D721Med (cell line): ENCODE results near the gene NRXN3.

ENCODE experiments used
- DNase-seq: peaks from one replicate; pipeline ENCODE4 v3.0.0; 2011; ENCODE audit warnings: low spot score; ENCODE audit not compliant: insufficient read length
- FAIRE-seq: peaks from 2 replicates; lab custom pipeline; 2011; peaks lifted over from hg19 to GRCh38; lab: Jason Lieb, UNC
- TF ChIP-seq, protein P1 (sequence below): IDR thresholded peaks from 2 replicates; pipeline ENCODE4 v1.5.1; 2012; ENCODE audit warnings: mild to moderate bottlenecking, control low read depth; ENCODE audit not compliant: insufficient read depth; ENCODE audit errors: missing control alignments

Gene NRXN3

DNA sequence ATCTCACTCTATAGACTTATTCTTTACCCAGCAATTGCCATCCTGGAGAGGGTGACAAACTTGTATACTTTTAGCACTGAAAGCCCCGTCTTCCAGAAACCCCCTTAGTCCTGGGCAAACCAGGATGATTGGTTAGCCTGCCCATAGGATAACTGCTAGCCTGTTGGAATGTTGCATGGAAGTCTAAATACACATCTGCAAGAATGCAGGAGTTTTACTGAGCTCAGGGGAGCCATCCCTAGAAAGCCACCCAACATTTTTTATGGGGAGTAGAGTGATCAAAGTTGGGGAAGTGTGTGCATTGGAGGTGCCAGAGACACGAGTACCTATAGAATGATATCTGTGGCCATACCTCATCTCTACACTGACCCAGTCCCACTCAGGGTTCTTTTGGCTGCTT is 155.7 kb downstream of the NRXN3 start:
- DNase-seq: no peak
- FAIRE-seq: no peak
- TF ChIP-seq, protein P1, sequence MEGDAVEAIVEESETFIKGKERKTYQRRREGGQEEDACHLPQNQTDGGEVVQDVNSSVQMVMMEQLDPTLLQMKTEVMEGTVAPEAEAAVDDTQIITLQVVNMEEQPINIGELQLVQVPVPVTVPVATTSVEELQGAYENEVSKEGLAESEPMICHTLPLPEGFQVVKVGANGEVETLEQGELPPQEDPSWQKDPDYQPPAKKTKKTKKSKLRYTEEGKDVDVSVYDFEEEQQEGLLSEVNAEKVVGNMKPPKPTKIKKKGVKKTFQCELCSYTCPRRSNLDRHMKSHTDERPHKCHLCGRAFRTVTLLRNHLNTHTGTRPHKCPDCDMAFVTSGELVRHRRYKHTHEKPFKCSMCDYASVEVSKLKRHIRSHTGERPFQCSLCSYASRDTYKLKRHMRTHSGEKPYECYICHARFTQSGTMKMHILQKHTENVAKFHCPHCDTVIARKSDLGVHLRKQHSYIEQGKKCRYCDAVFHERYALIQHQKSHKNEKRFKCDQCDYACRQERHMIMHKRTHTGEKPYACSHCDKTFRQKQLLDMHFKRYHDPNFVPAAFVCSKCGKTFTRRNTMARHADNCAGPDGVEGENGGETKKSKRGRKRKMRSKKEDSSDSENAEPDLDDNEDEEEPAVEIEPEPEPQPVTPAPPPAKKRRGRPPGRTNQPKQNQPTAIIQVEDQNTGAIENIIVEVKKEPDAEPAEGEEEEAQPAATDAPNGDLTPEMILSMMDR: no peak

DNA sequence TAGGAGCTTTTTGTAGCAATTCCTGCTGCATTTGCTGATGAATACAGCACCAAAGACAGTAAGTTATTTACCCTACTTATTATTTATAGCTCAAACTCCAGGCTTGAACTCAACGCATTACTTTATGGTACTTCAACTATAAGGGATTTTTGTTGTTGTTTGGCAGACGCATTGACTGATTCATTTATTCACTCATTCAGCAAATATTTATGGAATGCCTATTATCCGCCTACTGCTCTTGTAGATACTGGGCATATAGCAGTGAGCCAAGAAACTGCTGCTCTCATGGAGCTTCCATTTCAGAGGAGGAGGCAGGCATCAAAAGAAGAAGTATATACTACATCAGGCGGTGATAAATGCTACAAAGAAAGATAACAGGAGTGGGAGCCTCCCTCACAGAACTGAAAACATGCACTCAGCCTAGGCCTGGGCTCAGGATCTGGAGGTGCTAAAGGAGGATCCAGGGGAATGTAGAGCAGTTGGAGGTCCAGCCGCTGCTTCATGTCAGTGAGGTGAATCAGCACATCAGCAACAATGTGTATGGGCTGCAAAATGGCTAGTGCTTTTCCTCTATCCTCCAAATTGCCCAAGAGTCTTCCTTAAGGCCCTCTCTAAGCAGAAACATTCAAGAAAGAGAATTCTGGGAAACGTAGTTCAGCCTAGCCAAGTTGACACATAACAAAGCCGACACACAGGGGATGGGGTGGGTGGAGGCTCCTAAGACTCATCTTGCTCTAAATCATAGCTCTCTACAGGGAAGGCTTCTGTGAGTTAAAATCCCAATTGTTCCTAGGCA is 157.5 kb downstream of the NRXN3 start:
- DNase-seq: no peak
- peak; percentile 6 for FAIRE-seq
- TF ChIP-seq, protein P1: no peak

DNA sequence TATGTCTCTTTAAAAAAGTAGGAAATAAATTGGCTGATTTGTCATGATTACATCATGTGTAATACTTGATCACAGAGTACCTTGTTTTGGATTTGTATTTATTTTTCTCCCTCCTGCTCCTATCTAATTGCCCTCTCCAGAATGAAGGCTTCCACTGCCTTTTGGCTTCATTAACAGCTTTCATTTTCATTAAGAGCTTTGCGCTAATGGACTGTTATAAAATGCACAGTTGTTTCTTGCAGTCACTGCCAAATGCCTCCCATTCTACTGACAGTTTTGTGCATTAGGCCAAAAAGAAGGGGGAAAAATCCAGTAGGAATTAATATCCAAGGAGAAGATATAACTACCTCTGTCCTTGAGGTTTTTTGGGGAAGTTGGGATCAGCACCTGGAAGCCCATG is 159.2 kb downstream of the NRXN3 start:
- TF ChIP-seq, protein P1: no peak
- no peak for FAIRE-seq
- no peak for DNase-seq

DNA sequence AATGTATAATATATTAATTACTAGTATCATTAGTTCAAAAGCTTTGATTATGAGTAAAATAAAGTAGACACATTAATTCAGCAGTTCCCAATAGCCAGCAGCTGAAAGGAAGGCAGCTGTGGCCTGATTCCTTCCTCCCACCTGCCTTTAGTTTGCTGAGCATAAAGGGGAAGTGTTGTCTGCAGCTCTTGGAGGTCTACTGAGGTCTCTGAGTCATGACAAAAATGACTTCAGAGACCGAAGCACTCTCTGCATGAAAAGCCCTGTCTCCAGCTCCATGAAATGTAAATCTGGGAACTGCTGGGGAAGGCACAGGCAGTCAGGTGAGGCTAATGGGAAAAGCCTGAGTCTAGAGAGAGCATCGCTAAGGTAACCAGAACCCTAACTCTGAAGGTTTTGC is 165.4 kb downstream of the NRXN3 start:
- DNase-seq (no peak), FAIRE-seq (no peak)
- TF ChIP-seq, protein P1: no peak

DNA sequence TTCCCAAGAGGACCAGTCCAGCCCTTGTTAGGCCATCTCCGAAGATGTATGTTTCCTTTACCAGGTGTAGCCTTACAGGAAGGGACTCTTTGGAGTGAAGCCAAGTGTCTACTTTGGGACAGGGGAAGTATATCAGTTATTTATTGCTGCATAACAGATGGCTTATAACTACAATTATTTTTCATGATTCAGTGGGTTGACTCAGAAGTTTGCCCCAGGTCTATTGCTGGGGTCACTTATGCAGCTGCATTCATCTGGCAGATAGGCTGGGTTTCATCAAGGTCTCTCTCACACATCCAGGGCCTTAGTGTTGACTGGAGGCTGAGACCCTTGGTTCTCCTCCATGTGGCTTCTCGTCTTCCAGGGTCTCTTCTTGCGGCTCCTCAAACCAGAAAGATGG is 170.1 kb downstream of the NRXN3 start:
- TF ChIP-seq, protein P1: no peak
- DNase-seq: no peak

DNA sequence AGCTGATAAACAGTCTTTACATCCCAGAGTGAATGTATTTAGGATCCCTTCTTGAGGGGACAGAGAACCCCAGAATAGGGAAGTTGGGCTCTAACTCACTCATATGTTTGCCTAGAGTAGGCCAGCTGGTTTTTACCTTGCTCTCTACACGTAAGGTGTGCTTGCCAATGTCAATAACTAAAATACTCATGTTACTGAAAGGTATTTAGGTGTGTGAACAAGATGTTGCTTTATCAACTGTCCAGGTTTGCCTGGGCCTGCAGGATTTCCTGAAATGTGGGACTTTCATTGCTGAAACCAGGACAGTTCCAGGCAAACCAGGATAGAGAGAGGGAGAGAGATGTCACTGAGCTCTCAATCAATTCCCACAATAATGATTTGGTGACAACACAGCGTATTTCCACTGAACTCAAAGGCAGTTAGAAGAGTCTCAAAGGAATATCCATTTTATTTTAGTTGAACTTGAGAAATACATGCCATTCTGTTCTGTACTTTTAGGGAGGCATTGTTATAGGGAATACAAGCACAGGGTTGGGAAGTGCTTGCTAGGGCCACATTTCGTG is 171.7 kb downstream of the NRXN3 start:
- FAIRE-seq (no peak), DNase-seq (no peak)
- TF ChIP-seq, protein P1: no peak

More for the DNA sequence above, 170.1 kb downstream of the NRXN3 start:
- FAIRE-seq: no peak

DNA sequence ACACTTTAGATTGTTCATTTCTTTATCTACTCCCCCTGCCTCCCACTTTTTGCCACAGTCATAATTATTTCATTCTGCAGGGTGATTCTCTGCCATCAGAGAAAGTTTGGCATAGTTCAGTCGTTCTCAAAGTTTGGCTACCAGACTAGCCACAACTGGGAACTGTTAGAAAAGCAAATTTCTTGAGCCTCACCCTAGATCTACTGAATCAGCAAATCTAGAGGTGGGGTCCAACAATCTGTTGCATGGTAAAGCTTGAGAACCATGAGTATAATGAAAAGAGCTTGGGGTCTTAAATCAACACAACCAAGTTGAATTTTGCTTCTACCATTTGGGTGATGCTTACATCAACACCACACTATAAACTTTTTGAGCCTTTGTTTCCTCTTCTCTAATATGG is 172.7 kb downstream of the NRXN3 start:
- FAIRE-seq: no peak
- TF ChIP-seq, protein P1: no peak
- DNase-seq: no peak
